ENCODE measurements around the gene CIPC. TPM values are rescaled to one million over a fixed set of nuclear protein-coding genes. Genes with fewer than 3 reads are reported as not detected.

Gene CIPC
- total and polyA plus RNA-seq, 2 of the 13 experiments (the other 11 are each of a cell fraction or from before 2014, with no cell fraction given): 7.6 to 13.9 TPM

- 2% methylated on average over 7 of the region's 7 CpGs for WGBS (ENCODE audit: low lambda C conversion rate)
- in situ Hi-C loops (cut with HindIII; ENCODE audit: extremely low pct_ligation_motif_present, low pct_unique_long_range_greater_than_20kb) (no loop called here), intact Hi-C loops (cut with micrococcal nuclease; ENCODE audit: unreplicated experiment) (loop anchor here (5.0 to 10.0 kb wide), 2 partner anchors 158 to 400 kb away; no protein-coding TSS in a partner anchor)
Measured at GRCh38 chr14:77154421-77154820, 56.4 kb downstream of the CIPC start.

More at GRCh38 chr14:77154421-77154820, 56.4 kb downstream of the CIPC start:
- H2AFZ ChIP-seq (ENCODE audit: low read length): no peak overlapping the region
- no peaks in the 10 kb centered on the region for H4K20me1 ChIP-seq (ENCODE audit: insufficient read depth, low read length)
- no peak overlapping the region for H3K9ac ChIP-seq (ENCODE audit: insufficient read depth, low read depth, low read length)
- H3K9me3 ChIP-seq (ENCODE audit: low read length): no peaks in the 10 kb centered on the region
- FAIRE-seq: no peak
- H3K79me2 ChIP-seq (ENCODE audit: insufficient read depth, low read length): no peaks in the 10 kb centered on the region
- ChIA-PET POLR2A (no interaction called here), CTCF (ENCODE audit: low intra/inter-chr PET ratio, low total read pairs) (no interaction called here)
- H3K4me1 ChIP-seq (ENCODE audit: insufficient read depth, low read length): no peaks in the 10 kb centered on the region
- no peak for ATAC-seq
- no peak overlapping the region for H3K4me2 ChIP-seq (ENCODE audit: low read depth, low read length)
- H3K27me3 ChIP-seq (ENCODE audit: control insufficient read depth in 1 of 2, insufficient read depth in 2 of 2, low read length in 2 of 2): peaks cover 0 to 17% of the 10 kb centered on the region in 2 experiments; a peak in 3 of 5 replicates
- BruUV-seq (replicated peaks): no TSS peak
- TF ChIP-seq MYC (CRISPR knock-in tag; IDR thresholded peaks at IDR 0.05; ENCODE audit: borderline replicate concordance) (no peak), PCBP1 (IDR thresholded peaks at IDR 0.05; ENCODE audit: borderline replicate concordance, low read depth, low read length) (no peak), ZNF879 (CRISPR knock-in tag; IDR thresholded peaks at IDR 0.05) (no peak), ARNT (IDR thresholded peaks at IDR 0.05) (no peak), ZBTB33 (CRISPR knock-in tag; IDR thresholded peaks at IDR 0.05) (no peak), RXRB (CRISPR knock-in tag; IDR thresholded peaks at IDR 0.05; ENCODE audit: borderline replicate concordance) (no peak), ZSCAN25 (CRISPR knock-in tag; IDR thresholded peaks at IDR 0.05) (no peak), RAD51 (IDR thresholded peaks at IDR 0.05; ENCODE audit: borderline replicate concordance) (no peak), ZNF501 (CRISPR knock-in tag; IDR thresholded peaks at IDR 0.05) (no peak), ZBTB21 (CRISPR knock-in tag; IDR thresholded peaks at IDR 0.05) (no peak), SETDB1 (CRISPR knock-in tag; IDR thresholded peaks at IDR 0.05; ENCODE audit: borderline replicate concordance) (no peak), SNRNP70 (IDR thresholded peaks at IDR 0.05; ENCODE audit: low read depth, low read length) (no peak)
- TF ChIP-seq, protein P1, sequence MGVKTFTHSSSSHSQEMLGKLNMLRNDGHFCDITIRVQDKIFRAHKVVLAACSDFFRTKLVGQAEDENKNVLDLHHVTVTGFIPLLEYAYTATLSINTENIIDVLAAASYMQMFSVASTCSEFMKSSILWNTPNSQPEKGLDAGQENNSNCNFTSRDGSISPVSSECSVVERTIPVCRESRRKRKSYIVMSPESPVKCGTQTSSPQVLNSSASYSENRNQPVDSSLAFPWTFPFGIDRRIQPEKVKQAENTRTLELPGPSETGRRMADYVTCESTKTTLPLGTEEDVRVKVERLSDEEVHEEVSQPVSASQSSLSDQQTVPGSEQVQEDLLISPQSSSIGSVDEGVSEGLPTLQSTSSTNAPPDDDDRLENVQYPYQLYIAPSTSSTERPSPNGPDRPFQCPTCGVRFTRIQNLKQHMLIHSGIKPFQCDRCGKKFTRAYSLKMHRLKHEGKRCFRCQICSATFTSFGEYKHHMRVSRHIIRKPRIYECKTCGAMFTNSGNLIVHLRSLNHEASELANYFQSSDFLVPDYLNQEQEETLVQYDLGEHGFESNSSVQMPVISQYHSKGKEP (CRISPR knock-in tag; IDR thresholded peaks at IDR 0.05): no peak
- H3K4me3 ChIP-seq (replicated peaks in 1 of 3; ENCODE audit: insufficient read depth in 1 of 3, low read depth in 2 of 3, low read length in 3 of 3): no peak overlapping the region
- DNase-seq (ENCODE audit: low spot score): no peak
- H3K27ac ChIP-seq (ENCODE audit: extremely low read length, insufficient read depth, low read length): no peak overlapping the region
- H3K36me3 ChIP-seq (replicated peaks in 1 of 2; ENCODE audit: control insufficient read depth in 1 of 2, insufficient read depth in 2 of 2, low read length in 2 of 2): no peaks in the 10 kb centered on the region
